Liver (tissue), 3 donors: ENCODE measurements around the gene WNT16.

Source experiments
- CTCF ChIP-seq: fragments of 150-350 bp; IDR thresholded peaks from 2 replicates; pipeline ENCODE4 v1.5.1; 2017; ENCODE audit warnings: improper control_type of control experiment, low read depth, low read length; ENCODE audit not compliant: missing input control
- FOXA1 ChIP-seq: IDR thresholded peaks from 2 replicates; pipeline ENCODE4 v1.6.1; 2016; ENCODE audit warnings: antibody characterized with exemption
- FOXA2 ChIP-seq: IDR thresholded peaks from 2 replicates; pipeline ENCODE4 v1.6.1; 2016; ENCODE audit warnings: antibody characterized with exemption
- HNF4G ChIP-seq: IDR thresholded peaks from 2 replicates; pipeline ENCODE4 v1.6.1; 2016; ENCODE audit warnings: antibody characterized with exemption
- JUND ChIP-seq, 2 donors: IDR thresholded peaks; 2 replicates each; pipeline ENCODE4 v1.6.1; 2016; ENCODE audit warnings: antibody characterized with exemption in 2 of 2
- MAX ChIP-seq: IDR thresholded peaks from 2 replicates; pipeline ENCODE4 v1.6.1; 2016; ENCODE audit warnings: antibody characterized with exemption
- REST ChIP-seq: IDR thresholded peaks from 2 replicates; pipeline ENCODE4 v1.6.1; 2016; ENCODE audit warnings: antibody characterized with exemption, mild to moderate bottlenecking
- RXRA ChIP-seq, 2 donors: IDR thresholded peaks; 2 replicates each; pipeline ENCODE4 v1.6.1; 2017 to 2018; ENCODE audit warnings: antibody characterized with exemption in 2 of 2, mild to moderate bottlenecking in 1 of 2
- SP1 ChIP-seq: IDR thresholded peaks from 2 replicates; pipeline ENCODE4 v1.6.1; 2018; ENCODE audit warnings: antibody characterized with exemption, mild to moderate bottlenecking
- TAF1 ChIP-seq: conservative IDR thresholded peaks from 2 replicates; pipeline ENCODE4 v1.6.1; 2016; ENCODE audit warnings: antibody characterized with exemption, mild to moderate bottlenecking
- YY1 ChIP-seq: IDR thresholded peaks from 2 replicates; pipeline ENCODE4 v1.6.1; 2016; ENCODE audit warnings: antibody characterized with exemption, mild to moderate bottlenecking
- donor health status: healthy.
- donor health status: healthy.

DNA sequence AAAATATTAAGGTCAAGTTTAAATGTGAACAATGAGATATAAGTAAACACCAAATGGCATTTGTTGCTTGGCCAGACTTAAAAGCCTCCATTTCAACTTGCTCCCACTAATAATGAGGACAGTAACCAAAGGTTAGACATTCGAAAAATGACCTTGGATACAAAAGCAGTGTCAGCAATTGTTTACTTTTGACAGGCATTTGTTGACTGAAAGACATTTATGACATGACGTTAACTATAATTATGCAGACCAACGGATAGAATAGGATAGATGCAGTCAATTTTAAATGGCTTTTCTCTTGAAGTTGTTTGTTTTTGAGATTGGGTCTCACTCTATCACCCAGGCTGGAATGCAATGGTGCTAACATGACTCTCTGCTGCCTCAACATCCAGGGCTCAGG lies 6.3 kb upstream of the WNT16 start:
- no peak for TF ChIP-seq CTCF
- TF ChIP-seq REST = no peak
- TF ChIP-seq HNF4G = no peak
- TF ChIP-seq YY1 = no peak
- no peak for TF ChIP-seq MAX
- TF ChIP-seq SP1 = no peak
- TF ChIP-seq FOXA2 = no peak
- no peak for TF ChIP-seq TAF1
- TF ChIP-seq FOXA1 = no peak
- TF ChIP-seq JUND (IDR thresholded peaks at IDR 0.05) = no peak
- no peak for TF ChIP-seq RXRA (IDR thresholded peaks at IDR 0.05)
